ENCODE results near the gene XPR1.
"Not testable (repeated sequence)": the region's sequence is repeated elsewhere in the genome, so short reads cannot be mapped to it uniquely, and the experiment has no call there.

Gene XPR1

DNA sequence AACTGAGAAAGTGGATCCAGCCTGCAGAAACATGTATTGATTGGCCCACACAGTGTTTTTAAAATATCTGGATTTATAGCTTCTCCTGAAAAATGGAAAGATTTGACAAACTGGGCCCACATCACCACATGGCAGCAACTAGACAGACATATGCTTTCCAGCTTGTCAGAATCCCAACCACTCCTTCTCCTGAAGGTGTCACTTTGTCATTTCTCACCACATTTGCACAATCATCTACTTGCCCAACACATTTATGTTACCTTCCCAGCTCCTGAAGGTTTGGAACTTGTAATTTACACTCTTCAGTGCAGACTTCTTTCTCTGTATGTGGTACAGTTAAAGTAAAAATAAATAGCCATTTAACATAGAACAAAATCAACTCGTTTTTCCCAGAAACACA, 154.8 kb downstream of the XPR1 start:
- DNase-seq: no peak

DNA sequence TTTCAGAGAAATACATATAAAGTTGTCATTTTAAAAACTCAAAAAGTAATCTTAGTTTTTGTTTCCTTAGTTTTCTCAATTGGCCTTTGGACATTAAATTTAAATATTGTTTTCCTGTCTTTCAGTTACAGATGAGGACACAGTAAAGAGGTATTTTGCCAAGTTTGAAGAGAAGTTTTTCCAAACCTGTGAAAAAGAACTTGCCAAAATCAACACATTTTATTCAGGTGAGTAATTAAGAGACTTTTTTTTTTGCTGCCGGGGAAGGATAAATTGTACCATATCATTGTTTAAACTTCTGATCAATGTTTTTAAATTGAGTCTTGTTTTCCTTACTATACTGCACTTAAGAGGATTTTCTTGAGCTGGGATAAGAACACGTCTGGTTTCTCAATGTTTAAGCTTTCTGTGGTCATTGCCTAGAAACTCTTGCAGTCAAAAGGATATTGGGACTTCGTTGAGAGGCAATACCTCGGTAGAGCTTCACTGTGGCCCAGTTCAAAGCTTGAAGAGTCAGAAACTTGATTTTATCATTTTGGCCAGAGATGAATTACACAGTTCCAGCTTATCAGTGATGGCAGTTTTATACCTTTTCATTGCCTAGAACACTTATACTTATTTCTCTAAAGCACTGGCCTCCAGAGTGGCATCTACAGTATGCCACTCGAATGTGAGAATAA, 155.9 kb downstream of the XPR1 start:
- DNase-seq: no peak

DNA sequence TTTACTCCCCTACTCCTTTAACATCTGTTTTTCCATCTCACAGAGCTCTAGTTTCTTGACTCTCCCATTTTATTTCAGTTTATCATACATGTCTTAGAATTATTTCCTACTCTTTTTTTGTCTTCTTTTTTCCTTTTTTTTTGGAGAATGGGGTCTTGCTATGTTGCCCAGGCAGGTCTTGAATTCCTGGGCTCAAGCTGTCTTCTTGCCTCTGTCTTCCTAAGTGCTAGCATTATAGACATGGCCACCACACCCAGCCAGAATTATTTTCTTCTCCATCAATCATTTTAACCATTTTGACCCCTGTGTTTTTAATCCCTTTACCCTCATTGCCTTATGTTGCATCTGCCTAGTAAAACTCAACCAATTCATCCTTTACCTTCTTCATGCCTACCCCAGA, 157.6 kb downstream of the XPR1 start:
- no peak for DNase-seq

GRCh38 chr1:180791152-180791551, 159.3 kb downstream of the XPR1 start:
- DNase-seq: not testable (repeated sequence)

GRCh38 chr1:180791806-180792205, 160.0 kb downstream of the XPR1 start:
- no peak for DNase-seq

- no peak for DNase-seq
Measured at GRCh38 chr1:180793451-180793850, 161.6 kb downstream of the XPR1 start.

DNA sequence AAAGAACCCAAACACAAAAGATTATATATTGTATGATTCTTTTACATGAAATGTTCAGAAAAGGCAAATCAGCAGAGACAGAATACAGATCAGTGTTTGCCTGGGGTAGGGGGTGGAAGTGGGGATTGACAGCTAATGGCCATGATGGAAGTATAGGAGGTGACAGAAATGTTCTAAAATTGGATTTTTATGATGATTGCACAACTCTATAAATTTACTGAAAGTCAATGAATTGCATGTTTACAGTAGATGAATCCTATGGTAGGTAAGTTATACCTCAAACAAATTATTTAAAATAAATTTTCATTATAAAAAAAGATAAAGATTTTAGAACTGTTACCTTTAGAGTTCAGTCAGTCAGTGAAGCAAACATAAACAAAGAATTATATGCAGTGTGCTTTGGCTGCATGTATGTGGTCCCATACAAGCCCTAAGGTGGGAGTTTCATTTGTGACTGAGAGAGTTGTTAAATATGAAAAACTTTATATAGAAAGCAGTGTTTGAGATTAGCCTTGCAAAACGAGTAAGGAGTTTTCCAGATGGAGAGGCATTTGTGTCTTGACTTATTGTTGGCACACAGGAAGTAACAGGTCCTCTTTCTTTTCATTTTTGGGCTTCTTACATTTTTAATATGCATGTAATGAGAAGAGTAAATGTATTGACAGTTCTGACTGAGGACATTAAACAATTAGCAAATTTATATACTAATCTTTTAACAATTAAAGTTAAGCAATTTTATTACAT, 165.2 kb downstream of the XPR1 start:
- no peak for DNase-seq

DNA sequence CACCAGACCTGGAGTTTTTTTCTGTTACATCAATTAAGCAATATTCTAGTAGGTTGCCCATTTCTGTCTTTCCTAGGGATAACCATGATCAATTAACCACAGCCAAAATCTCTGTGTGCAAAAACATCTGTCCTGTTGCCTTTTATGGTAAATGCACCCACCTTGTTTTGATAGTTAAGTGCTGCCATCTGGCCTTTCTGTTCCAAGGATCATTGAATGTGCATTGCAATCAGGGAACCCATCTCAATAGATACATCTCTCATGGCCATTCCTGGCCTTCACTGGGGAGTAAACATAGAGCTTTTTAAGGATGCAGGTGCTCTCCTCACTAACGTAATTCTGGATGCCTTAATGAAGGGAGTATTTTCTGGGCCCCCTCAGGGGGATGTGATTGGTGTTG, 169.1 kb downstream of the XPR1 start:
- peak; percentile 6 for DNase-seq

DNA sequence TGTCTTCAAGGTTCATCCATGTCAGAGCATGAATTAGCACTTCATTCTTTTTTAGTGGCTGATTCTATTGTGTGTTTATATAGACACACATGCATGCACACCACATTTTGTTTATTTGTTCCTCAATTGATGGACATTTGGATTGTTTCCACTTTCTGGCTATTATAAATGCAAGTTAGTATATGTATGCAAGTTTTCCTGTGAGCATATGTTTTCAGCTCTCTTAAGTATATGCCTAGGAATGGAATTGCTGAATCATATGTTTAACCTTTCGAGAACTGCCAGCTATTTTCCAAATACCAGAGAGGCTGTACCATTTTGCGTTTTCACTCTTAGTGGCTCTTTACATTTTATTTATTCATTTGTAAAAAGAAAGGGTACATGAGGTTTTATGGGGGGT, 171.0 kb downstream of the XPR1 start:
- no peak for DNase-seq

DNA sequence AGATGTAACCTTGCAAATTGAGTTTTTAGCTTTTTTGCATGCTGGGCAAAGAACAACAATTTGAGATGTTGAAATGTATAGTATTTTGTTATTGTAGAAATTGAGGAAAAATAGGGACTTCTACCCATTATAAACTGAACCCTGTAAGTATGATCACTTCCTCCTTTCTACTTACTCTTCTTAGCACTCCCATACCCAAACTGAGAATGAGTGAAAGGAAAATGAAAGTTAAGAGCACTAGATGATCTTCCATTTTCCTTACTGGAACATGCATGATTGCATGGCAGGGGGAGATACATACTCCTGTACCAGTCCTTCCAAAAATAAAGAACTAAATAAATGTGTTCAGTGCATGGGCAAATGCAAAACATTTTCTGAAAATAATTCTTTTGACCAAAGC, 173.5 kb downstream of the XPR1 start:
- DNase-seq: no peak

DNA sequence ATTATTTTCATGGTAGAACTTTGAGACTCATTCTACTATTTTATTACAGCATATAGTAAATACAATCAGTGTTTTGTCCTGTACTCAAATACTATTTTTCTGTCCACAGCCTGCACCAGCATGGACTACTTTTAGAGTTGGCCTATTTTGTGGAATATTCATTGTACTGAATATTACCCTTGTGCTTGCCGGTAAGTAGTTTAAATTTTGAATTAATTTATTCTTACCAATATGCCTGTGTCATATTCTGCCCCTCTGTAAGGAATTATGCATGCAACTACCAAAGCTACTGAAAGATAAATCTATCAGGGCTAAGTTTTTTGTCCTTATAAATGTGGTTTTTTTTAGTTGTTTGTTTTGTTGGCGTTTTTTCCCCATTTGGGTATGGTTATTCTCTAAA, 179.5 kb downstream of the XPR1 start:
- no peak for DNase-seq

GRCh38 chr1:180811886-180812285, 180.1 kb downstream of the XPR1 start:
- DNase-seq: no peak

DNA sequence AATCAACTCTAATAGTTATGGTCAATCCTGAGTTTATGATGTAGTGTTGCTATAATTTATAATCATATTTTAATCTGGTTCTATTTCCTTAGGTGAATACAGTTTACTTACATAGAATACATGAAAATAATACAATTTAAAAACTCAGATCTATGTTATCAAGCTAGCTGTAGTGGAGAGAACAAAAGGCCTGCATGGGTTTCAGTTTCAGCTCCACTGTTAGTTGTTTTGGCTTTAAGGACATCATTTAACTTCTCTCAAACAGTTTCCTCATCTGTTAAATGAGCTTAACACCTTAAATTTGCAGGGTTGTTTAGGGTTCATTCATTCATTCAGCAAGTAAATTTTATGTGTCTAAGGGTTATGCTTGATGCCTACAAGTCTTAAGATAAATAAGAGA, 182.4 kb downstream of the XPR1 start:
- no peak for DNase-seq

DNA sequence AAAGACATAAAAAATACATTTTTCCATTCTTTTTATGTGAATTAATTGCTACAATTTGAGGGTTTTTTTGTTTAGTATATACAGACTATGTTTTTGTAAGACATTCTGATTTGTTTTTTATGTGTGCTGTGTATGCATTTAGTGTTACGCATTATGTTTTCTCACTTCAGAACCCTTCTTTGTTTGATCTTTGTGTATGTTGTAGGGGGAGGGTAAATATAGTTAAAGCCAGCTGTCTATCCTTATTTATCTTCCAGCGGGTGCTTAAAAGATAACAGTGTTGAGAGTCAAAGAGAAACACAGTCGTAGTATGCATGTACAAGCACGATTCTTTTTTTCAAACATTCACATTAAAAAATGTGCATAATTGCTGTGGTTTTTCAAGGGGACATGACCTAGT, 183.4 kb downstream of the XPR1 start:
- DNase-seq: no peak

GRCh38 chr1:180816132-180816531, 184.3 kb downstream of the XPR1 start:
- no peak for DNase-seq

DNA sequence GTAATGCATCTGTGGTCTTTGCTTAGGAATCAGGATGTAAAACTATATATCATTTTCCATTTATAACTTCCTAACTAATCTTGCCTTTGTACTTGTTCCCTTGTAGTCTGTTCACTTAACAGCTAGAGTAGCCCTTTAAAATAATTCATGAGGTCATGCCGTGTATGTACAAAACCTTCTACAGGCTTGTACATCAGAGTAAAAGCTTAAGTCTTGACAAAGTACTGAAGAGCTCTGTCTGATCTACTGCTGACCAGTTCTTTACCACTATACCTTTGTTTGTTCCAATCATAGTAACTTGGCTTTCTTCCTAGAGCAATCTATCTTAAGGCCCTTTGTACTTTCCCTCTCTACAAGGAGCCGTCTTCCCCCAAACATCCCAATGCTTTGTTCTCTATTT, 190.1 kb downstream of the XPR1 start:
- no peak for DNase-seq

- DNase-seq: not testable (repeated sequence)
Measured at GRCh38 chr1:180831507-180831906, 199.7 kb downstream of the XPR1 start.

DNA sequence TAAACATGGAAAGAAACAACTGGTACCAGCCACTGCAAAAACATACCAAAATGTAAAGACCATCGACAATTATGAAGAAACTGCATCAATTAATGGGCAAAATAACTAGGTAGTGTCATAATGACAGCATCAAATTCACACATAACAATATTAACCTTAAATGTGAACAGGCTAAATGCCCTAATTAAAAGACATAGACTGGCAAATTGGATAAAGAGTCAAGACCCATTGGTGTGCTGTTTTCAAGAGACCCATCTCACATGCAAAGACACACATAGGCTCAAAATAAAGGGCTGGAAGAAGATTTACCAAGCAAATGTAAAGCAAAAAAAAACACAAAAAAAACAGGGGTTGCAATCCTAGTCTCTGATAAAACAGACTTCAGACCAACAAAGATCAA, 201.4 kb downstream of the XPR1 start:
- not testable (repeated sequence) for DNase-seq

- no peak for DNase-seq
Measured at GRCh38 chr1:180836449-180836848, 204.6 kb downstream of the XPR1 start.

GRCh38 chr1:180837020-180837419, 205.2 kb downstream of the XPR1 start:
- peak; percentile 69 for DNase-seq

DNA sequence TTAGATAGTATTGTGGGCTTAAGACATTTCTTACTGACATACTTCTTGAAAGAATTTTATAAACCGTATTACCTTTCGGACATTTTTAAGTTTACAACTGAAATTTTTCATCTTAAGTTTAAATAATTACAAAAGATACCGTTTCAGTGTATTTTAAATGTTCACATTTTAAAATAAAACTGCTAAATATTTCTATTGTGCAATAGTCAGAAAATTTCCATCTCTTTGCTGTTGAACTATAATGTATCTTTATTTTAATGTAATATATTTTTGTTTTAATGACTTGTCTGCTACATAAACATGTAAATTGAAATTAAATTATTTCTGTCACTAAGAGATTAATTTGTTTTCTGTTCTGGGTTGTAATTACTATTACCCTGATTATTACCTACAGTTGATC, 206.7 kb downstream of the XPR1 start:
- DNase-seq: no peak

DNA sequence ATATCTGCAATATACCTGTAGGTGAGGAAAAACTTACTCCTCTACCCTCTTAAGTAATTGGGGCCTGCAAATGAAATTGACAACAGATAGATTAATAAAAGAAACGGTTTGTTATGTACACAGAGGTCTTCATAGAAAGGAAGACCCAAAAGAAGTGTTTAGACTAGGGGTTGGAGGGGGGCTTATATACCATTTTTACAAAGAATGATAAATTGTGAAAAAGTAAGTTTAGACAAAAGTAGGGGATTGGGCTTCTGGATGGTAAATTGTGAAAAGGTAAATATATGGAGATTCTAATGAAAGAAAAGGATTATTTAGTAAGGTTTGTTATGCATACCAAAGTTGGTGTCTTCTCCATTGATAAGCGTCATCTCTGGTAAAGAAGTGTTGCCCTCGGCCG, 207.7 kb downstream of the XPR1 start:
- DNase-seq: no peak

DNA sequence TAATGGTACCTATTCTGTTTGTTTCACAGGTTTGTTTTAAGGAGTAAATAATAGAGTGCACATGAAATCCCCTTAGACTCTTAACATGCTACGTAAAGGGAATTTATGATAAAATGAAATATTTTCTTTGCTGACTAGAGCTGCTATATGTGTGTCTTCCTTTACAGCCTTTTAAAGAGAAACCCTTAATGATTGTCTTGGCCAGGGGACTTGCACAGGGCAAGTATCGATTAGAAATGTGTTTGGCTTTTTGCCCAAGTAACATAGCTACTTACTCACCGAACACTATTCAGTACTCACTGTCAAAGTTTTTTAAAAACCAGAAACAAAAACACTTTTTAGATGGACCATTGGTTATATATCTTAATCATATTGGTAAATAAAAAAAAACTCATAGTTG, 209.6 kb downstream of the XPR1 start:
- no peak for DNase-seq

GRCh38 chr1:180842052-180842451, 210.2 kb downstream of the XPR1 start:
- DNase-seq: no peak

All from DMS79 (cell line).